Activated CD4-positive, alpha-beta T cell treated with anti-CD3 and anti-CD28 coated beads, Interleukin-2, amount 50 U/mL, for 16 hours (primary cell): ENCODE measurements around the gene GPC5.
"Not testable (repeated sequence)": the region's sequence is repeated elsewhere in the genome, so short reads cannot be mapped to it uniquely, and the experiment has no call there.

Experiments used
- DNase-seq: peaks from one replicate; pipeline ENCODE4 v3.0.0-alpha.2; 2020

Gene GPC5

DNA sequence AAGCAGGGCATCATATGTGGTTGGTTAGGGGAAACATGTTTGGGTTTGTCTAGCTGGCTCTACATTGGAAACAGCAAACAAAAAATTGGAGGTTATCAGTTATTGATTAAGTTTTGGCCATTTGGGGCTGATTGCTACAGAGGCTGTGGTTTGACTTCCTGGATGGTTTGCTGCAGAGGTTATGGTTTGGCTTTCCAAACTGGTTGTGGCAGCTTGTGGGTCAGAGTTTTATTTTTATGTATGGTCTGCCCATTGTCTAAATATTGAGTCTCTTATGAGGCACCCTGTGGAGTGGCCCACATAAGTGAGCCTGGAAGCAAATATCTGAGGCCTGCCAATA, 261.6 kb downstream of the GPC5 start:
- DNase-seq: no peak

DNA sequence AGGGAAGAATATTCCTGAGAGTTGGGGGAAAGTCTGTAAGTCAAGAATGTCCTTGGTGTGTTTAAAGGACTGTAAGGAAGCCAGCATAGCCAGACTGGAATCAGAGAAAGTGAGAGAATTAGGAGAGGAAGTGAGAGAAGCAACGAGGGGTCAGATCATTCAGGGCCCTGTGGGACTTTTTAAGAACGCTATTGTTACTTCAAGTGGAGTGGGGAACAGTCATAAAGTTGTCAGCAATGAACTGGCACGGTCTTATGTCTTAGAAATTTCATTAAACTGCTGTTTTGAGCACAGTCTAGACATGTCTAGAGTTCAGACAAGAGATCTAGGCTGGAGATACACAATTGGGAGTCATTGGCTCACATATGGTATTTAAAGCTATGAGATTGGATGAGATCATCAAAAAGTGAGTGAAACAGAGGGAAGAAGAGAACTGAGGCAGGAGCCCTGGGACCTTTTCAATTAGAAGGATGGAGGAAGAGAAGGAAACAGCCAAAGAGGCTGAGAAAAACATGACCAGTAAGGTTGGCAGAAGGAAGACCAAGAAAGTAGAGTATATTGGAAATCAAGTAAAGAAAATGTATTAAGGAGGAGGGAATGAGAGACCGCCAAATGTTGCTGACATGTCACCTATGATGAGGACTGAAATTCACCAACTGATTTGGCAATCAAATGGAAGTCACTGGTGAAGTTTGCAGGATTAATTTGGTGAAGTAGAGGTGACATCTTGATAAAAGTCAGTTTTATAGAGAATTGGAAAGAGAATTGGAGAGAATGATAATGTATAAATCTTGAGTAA, 263.5 kb downstream of the GPC5 start:
- DNase-seq: no peak

DNA sequence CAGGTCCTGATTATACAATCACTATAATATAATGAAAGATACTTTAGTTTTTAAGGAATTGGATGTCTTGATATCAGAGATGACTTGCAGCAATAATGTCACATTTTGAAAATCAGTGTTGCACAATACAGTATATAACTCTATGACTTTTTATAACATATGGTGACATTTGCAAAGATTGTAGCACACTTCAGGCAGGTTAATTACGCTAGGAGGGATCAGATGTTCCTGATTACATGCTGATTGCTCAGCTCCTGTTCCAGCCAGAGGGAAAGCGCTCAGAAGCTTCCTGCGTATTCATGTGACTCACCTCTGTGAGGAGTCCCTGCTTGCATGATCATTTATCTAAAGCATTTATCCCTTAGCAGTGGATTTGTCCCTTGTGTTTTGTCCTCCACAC, 265.6 kb downstream of the GPC5 start:
- no peak for DNase-seq

DNA sequence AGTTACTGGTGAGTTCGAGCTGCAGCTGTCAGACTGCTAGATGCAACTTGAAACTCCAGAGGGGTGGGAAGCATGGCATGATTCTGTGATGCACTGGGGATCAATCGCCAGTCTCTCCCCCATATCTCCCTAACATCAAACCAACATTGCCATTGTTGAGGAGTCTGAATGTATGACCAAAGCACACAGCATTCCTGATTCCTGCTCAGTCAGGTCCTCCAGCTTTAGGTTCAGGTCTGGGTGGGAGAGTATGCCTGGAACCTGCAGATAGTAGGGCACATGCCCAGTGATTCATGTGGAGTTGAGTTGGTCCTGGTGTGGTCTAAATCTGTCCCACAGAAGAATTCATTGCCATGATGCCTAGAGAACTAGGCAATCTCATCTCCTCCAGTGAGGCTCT, 269.1 kb downstream of the GPC5 start:
- no peak for DNase-seq

DNA sequence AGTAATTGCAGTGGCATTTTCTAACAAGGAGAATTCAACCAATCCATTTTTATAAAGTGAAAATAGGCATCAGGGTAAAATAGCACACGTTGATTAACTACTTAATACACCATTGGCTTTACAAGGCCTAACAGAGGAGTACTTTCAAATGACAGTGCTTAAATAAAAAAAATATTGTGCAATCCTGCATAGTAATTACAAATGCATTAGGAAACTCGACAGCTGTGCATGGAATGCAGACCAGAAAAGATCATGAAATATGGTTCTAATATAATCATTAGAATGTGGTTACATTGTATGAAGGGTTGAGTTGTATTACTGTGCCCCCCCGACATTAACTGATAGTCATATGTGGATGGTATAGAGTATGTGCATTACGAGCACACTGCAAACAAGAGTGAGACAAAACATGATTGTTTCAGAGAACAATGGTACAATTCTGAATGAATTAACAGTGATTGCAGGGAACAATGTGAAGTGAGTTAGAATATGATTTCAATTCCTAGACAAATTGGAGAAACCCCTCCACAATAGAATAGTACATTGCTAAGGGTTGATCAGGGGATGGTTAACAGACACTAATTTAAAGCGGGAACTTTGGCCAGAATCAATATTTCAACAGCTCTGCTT, 270.6 kb downstream of the GPC5 start:
- DNase-seq: no peak

DNA sequence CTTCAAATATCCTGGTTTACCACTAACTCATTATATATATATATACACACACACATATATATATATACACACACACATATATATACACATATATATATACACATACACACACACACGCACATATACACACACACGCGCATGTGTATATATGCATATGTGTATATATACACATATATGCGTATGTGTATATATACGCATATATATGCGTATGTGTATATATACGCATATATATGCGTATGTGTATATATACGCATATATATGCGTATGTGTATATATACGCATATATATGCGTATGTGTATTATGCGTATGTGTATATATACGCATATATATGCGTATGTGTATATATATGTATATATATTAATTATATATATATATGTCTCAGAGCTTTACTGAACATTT, 275.9 kb downstream of the GPC5 start:
- not testable (repeated sequence) for DNase-seq

DNA sequence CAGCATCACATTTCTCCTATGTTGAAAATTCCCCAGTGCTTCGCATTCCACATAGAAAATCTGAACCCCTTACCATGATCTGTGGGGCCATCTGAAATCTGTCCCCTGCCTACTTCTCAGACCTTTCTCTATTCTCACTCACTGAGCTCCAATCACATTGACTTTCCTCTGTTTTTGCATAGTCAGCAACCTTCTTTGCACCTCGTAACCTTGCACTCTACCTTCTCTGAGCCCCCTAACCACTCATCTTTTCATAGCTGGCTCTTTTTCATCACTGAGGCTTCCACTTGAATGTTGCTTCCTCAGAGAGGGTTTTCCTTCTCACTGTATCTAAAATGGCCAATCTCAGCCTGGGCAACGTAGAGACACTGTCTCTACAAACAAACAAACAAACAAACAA, 286.3 kb downstream of the GPC5 start:
- no peak for DNase-seq

DNA sequence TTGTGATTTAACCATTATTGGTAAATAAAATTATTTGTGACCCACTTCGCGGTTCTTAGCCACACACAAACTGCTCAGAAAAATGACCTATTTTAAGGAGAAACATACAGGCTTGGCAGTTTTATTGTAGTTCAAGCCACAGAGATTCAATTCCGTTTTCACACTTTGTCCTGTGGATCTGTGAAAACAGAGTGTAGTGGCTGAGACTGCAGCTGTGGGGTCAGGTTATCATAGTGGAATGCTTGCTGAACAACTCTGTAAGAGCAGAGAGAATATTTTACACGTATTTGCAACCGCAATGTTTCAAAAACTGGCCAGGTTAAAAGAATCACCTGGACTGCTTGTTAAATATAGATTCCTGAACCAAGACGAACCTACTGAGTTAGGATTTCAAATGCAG, 292.5 kb downstream of the GPC5 start:
- DNase-seq: no peak

DNA sequence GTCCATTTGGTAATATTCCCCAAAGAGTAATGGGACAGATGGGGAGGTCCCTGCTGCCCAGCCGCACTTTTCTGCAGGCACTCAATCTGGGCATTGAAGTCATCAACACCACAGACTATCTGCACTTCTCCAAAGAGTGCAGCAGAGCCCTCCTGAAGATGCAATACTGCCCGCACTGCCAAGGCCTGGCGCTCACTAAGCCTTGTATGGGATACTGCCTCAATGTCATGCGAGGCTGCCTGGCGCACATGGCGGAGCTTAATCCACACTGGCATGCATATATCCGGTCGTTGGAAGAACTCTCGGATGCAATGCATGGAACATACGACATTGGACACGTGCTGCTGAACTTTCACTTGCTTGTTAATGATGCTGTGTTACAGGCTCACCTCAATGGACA, 295.0 kb downstream of the GPC5 start:
- DNase-seq: no peak

DNA sequence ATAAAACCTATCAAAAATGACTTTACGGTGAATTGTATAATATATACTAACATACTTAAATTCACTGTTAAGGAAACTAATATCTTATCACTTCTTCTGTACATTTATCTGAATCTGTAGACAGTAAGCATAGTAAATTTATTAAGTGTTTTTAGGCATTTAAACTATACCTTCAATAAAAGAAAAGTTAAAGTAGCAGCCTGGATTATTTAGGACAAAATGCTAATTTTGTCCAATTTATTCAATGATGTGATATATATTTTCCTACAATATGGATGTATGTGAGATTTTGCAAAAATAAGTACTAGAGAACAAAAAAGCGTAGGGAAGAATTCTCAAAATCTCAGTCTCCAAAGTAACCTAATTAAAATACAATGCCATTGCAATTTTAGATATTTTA, 299.9 kb downstream of the GPC5 start:
- no peak for DNase-seq

DNA sequence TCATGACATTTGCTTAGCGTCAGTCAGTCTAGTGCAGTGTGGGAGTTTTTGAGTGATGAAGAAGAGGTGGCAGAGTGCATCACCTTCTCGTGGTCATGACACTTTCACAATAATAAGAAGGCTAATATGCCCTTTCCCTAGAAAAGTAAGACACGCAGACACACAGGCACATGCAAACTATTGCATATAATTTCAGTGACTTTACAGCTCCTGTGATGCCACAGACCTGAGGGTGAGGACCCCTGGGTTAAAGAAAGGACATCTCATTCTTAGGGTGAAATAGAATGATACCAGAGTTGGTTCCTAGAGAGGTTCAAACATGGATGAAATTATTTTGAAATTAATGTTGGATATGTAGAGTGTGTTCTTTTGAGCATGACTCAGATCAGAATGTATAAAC, 300.3 kb downstream of the GPC5 start:
- DNase-seq: no peak

DNA sequence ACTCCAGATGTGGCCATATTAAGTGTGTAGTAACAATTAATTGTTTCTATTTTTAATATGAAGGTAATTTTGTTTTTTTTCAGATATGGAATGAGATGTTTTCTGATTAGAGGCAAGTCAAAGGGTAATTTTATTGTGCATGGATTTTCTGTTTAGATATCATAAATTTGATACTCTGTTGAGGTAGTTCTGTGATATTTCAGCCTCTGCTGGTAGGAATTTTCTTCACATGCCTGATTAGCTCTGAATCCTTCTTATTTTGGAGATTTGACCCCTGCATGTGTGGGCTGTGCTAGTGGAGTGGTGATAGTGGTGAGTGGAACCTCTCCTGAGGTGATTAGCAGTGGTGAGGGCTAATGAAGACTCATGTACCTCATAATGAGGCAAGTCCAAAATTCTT, 301.4 kb downstream of the GPC5 start:
- DNase-seq: no peak

DNA sequence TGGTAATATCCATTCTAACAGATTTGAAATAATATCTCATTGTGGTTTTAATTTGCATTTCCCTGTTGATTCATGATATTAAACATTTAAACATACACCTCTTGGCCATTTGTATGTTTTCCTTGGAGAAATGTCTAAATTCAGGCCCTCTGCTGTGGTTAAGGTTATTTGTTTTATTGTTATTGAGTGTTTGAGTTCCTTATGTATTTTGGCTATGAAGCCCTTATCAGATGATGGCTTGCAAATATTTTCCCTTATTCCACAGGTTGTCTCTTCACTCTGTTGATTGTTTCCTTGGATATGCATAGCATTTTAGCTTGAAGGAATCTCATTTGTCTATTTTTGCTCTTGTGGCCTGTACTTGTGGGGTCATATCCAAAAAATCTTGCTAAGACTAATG, 303.6 kb downstream of the GPC5 start:
- DNase-seq: no peak

DNA sequence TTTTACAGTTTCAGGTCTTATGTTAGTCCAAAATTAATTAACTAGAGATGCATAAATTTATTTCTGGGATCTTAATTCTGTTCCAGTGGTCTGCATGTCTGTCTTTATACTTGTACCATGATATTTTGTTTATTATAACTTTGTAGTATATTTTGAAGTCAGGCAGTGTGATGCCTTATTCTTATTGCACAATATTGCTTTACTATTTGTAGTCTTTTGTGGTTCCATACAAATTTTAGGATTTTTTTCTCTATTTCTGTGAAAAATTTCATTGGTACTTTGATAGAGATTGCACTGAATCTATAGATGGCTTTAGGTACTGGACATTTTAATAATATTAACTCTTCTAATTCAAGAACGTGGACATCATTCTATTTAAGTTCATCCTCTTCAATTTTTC, 304.0 kb downstream of the GPC5 start:
- DNase-seq: no peak

DNA sequence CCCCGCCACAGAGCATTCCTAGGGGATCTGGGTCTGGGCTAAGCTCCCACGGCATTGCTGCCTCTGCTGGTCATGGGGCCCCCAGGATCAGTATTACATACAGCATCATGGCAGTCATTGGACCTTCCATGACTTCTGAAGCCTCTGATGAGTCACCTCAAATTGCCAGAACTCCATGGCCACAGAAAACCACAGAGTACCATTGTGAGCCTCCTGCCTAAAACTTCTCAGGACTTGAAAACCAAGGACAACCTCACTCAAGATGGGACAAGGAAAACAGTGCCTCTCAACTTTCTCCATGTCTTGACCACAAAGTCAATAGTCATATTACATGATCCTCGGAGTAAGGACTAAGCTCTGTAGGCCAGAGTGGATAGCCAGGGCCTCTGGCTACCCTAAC, 306.0 kb downstream of the GPC5 start:
- no peak for DNase-seq

DNA sequence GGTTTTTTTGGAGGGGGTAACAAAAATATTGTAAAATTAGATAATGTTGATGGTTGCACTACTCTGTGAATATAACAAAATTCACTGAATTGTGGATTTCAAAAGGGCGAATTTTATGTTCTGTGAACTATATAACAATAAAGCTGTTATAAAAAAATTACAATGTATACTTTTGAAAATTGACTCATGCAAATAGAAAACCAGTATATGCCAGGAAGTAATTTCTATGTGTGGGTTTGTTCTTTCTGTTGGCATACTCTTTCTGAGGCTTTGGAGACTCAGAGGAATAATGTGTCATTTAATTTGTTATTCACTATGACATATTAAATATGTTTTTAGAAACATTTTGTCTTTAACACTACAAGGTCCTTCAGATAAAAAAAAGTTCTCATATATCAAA, 310.1 kb downstream of the GPC5 start:
- DNase-seq: no peak

DNA sequence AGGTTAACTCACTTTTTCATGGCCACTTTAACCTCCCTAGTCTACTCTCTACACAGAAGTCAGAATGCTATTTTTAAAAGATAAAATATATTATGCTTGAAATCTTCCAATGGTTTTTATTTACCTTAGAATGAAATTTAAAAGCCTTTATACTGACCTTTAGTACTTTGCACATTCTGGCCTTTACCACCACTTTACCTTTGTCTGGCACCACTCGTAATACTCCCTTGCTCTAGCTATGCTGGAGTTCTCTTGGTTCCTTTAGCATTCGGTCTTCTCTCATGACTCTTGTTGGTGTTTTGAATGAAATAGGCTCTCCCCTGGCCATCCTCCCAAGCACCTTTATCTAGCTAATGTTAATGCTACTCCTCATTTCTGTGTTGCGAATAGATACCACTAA, 310.8 kb downstream of the GPC5 start:
- no peak for DNase-seq

DNA sequence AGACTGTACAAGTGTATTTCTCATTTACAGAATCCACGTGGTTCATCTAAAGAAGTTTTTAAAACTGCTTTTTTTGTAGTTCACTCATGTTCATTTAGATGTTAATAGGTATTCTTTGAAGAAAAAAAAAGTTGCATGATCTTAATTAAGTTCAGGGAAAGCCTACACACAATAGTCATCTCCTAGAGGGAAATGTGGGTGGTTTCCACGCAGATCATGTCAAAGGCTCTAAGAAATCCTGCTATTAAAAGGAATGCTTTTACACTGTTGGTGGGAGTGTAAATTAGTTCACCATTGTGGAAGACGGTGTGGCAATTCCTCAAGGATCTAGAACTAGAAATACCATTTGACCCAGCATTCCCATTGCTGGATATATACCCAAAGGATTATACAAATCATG, 312.3 kb downstream of the GPC5 start:
- no peak for DNase-seq

DNA sequence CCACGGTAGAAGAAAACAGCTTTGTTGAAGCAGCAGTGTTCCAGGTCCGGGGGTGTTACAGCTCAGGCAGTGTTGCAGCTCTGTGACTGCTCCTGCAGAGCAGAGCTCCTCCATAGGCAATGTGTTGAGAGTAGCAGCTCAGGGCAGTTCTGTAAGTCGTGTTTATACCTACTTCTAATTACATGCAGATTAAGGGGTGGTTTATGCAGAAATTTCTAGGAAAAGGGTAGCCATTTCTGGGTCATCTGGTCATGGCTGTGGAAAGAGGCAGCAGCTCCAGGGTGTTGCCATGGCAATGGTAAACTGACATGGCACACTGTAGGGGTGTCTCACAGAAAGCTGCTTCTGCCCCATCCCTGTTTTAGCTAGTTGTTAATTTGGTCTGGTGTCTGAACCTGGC, 316.4 kb downstream of the GPC5 start:
- no peak for DNase-seq

DNA sequence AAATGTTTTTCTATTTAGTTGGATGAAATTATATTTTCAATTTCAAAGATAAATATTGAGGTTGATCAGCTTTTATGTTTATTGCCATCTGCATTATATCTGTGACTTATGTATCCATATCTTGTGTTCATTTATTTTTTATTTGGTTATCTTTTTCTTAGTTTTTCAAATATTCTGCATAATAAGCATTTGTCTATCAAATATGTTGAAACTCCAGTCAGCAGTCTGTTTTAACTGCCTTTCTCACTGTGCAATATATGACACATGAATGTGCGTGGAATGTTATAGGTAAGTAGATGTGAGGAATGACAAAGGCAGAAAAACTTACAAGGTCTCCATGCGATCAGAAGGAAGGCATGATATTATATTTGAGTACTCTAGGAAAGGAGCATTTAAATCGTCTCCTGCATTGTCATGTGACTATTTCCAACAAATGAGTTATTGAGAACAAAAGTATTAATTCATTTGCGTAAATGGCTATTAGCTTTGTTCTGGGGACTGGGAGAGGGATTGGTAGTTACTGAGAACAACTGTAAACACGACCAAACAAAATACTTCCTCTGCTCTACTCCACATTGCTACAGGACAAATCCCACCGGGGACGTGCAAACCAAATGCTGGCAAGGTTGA, 318.1 kb downstream of the GPC5 start:
- DNase-seq: no peak

DNA sequence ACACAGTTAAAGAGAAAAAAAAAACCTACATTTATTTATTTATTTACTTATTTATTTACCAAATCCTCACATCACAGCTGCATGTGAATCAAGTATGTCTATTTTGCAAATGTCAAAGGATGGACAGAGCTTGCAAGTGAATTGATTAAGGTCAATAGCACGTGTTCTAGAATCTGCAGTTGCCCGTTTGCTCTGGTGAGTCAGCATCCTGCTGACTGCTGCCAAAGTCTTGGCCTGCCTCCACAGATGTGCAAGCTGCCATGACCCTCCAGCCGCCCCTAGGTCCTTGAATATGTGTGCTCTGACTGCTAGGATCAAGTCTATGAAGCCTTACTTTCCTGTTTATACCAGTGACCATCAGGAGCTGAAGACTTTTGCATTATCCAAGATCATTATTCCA, 320.6 kb downstream of the GPC5 start:
- DNase-seq: no peak

DNA sequence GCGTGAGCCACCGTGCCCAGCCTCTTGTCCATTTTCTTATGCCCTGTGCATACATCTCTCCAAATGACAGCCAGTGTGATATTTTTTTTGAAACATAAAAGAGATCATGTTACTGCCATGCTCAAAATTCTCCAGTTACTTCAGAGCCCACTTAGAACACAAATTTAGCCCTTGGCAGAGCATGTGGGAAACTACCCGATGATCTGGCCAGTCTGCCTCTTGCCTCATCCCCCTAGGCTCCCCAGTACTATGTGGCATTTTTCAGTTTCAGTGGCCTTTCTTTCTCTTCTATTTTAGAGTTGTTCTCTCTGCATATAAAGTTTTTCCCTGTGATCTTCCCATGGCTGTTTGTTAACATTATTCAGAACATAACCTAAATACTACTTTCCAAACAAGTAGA, 323.0 kb downstream of the GPC5 start:
- DNase-seq: no peak

DNA sequence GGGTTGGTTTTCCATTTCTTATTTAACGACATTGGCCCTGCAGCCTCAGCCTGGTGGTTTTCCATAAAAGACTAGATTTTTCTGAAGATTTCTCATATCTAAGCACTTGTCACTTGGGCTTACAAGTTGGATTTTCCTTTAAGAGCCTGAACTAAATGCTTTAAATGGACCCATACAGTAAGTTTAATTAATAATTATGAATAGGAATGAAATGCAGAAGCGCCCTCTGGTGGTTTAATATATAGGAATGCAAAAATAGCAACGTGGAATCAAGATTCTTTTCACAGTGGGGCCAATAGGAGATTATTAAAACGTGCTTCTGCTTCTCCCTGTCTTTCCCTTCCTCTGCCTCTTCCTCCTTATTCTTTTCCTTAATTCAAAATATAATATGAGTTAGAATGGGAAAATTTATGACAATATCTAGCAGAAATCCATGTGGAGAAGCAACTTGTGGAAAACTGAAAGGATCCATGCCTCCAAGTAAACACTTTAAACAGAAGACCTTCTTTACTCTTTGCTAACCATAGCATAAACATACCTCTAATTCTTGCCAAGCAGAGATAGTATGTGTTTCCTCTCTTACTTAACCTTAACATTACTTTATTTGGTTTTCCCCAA, 324.0 kb downstream of the GPC5 start:
- peak; percentile 14 for DNase-seq

DNA sequence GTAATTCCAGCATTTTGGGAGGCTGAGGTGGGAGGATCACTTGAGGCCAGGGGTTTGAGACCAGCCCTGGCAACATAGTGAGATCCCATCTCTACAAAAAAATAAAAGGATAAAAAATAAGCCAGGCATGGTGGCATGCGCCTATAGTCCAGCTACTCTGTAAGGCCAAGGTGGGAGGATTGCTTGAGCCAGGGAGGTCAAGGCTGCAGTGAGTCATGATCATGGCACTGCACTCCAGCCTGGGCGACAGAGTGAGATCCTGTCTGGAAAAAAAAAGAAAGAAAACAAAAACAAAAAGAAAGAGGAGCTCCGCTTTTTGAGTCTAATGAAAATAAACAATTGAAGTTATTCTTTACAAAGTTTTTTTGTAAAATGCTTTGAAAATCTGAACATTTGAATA, 326.2 kb downstream of the GPC5 start:
- no peak for DNase-seq
